ENCODE data around the gene CCDC89.
"Not testable (repeated sequence)": the region's sequence is repeated elsewhere in the genome, so short reads cannot be mapped to it uniquely, and the experiment has no call there.

Gene CCDC89

GRCh38 chr11:85685125-85685819 is 723 bp downstream of the CCDC89 start:
- DNase-seq: no peak

GRCh38 chr11:85682330-85683305 is 3.4 kb downstream of the CCDC89 start:
- DNase-seq: peak; percentile 25

- DNase-seq: no peak
Measured at GRCh38 chr11:85680897-85681296, 5.1 kb downstream of the CCDC89 start.

- DNase-seq: no peak
Measured at GRCh38 chr11:85679576-85679975, 6.4 kb downstream of the CCDC89 start.

- DNase-seq: no peak
Measured at GRCh38 chr11:85673393-85673792, 12.6 kb downstream of the CCDC89 start.

- DNase-seq: no peak
Measured at GRCh38 chr11:85672105-85672902, 13.7 kb downstream of the CCDC89 start.

- DNase-seq: not testable (repeated sequence)
Measured at GRCh38 chr11:85670949-85671663, 14.9 kb downstream of the CCDC89 start.

GRCh38 chr11:85668157-85668556 is 17.8 kb downstream of the CCDC89 start:
- no peak for DNase-seq

- DNase-seq: no peak
Measured at GRCh38 chr11:85666687-85667086, 19.3 kb downstream of the CCDC89 start.

- DNase-seq: no peak
Measured at GRCh38 chr11:85665733-85666132, 20.3 kb downstream of the CCDC89 start.

GRCh38 chr11:85664615-85665481 is 21.1 kb downstream of the CCDC89 start, which contains the start of gene CREBZF:
Gene CREBZF, minus strand, starts transcription at chr11:85665129. Its CDS starts 254 bp downstream, at chr11:85664875.
- peak; percentile 93 for DNase-seq

GRCh38 chr11:85663753-85664614 is 22.0 kb downstream of the CCDC89 start:
- no peak for DNase-seq

GRCh38 chr11:85663080-85663752 is 22.8 kb downstream of the CCDC89 start:
- DNase-seq: no peak

- no peak for DNase-seq
Measured at GRCh38 chr11:85661972-85662664, 23.9 kb downstream of the CCDC89 start.

GRCh38 chr11:85658180-85658579 is 27.8 kb downstream of the CCDC89 start:
- DNase-seq: no peak

GRCh38 chr11:85656777-85657176 is 29.2 kb downstream of the CCDC89 start:
- DNase-seq: no peak

- not testable (repeated sequence) for DNase-seq
Measured at GRCh38 chr11:85654343-85654742, 31.7 kb downstream of the CCDC89 start.

- no peak for DNase-seq
Measured at GRCh38 chr11:85652786-85653447, 33.1 kb downstream of the CCDC89 start.

Measured in NCI-H446 treated with DMSO at 0.1 percent for 48 hours (cell line).